NCI-H345 treated with DMSO at 0.1 percent for 48 hours (cell line): Measurements from ENCODE around the gene DISP2.

Experiments
- DNase-seq: peaks from one replicate; lab custom pipeline; 2025; ENCODE audit not compliant: unreplicated experiment; lab: John Stamatoyannopoulos, UW

Gene DISP2

DNA sequence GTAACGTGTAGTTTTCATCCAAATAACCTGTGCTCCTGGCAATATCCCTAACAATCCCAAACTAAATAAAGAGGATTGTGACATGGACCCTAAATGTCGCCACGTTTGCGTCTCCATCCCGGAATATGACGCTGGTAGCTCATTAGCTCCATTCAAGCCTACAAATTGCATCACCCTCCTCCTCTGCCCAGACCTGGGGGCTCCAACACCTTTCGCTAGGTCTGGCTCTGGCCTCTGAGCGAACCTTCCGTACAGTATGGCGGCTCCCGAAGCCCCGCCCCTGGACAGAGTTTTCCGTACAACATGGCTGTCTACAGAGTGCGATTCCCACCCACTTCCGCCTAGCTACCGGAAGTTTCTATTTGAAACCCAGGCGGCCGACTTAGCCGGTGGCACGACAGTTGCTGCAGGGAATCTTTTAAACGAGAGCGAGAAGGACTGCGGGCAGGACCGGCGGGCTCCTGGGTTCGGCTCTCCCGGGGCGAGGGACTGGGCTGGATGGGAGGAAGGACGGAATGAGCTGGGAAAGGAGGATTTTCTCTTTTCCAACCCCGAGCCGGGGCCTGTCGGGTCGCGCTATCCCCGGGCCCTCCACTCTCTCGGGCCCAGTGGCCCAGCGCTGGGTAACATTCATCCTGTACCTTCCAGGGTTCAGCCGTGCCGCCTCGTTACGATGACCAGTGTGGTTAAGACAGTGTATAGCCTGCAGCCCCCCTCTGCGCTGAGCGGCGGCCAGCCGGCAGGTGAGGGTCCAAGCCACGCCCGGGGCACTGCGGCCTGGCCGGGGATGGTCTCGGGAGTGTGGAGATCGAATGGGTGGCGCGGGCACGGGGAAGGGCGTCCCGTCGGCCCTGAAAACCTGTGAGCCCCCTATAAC lies 24.8 kb downstream of the DISP2 start, which contains the start of gene KNSTRN:
KNSTRN (plus strand) TSS at position 142 of the 877 bp plus-strand sequence; CDS start at position 257, 115 bp downstream.
- DNase-seq = peak; percentile 83

DNA sequence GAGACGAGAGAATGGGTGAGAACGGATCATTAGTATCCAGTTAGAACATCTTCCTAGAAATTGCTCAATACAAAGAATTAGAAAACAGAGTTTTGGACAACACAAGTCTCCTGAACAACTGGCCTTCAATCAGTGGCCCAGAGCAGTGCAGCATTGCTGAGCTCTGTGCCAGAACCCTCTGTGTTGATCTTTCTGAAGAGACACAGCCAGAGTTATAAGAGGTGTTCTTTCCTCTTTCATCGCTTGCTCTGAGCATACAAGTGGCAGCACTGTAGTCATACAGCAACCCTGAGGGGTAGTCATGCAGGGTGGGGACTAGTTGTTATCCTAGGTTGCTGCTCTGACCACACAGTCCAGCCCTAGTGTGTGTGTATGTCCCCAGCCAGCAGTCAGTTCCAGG lies 28.5 kb downstream of the DISP2 start:
- DNase-seq = no peak

DNA sequence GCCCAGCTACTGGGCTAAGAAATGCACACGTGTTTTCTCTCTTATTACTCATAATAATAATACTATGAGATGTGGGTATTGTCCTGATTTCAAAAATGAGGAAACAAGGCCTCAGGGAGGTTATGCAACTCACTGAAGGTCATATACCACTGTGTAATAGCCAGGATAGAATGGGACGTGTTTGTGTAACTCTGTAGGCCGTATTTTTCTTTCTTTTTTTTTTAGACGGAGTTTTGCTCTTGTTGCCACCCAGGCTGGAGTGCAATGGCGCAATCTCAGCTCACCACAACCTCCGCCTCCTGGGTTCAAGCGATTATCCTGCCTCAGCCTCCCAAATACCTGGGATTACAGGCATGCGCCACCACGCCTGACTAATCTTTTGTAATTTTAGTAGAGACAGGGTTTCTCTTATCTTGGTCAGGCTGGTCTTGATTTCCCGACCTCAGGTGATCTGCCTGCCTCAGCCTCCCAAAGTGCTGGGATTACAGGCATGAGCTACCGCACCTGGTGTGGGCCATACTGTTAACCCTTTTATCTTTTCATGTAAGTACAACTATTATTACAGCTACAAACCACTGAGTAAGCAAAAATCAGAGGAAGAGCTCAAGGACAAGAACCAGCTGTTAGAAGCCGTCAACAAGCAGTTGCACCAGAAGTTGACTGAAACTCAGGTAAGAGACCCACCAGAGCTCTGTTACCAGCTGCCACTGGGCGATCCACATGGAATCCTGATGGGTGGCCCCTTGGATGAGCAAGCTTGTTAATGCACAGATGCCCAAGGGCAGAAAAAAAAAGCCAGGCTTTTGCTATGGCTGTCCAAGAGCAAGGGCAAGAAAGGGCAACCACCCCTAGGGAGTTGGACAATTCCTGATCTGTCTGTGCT lies 31.2 kb downstream of the DISP2 start:
- DNase-seq = no peak

DNA sequence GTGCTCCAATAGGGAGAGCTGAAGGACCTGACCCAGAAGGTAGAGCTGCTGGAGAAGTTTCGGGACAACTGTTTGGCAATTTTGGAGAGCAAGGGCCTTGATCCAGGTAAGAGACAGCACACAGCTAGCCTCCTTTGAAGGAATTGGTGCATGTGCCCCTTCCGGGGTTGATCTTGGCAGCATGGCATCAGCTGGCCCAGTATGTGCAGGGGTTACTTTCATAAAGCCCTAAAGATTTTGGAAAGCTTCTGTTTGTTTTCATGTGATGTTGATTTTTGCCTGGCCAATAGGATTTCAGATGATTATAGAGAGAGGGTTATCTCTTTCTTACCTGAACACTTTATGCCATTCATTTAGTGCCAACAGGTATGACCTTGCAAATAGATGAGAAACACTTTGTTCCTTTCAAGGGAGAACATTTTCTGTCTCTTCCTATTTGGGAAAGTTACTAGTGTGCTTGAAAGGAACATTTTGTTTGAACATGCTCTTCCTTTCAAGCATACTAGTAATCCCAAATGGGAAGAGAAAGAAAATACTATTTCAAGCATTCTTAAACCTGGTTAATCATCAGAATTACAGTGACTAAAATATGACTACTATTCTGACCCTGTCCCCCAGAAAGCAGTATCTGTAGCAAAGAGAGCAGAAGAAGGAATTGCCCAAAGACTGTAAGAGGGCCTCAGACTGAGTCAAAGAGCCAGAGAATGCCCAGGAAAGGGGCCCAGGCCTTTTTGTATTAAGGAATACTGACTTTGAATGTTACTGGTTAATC lies 32.0 kb downstream of the DISP2 start:
- no peak for DNase-seq

DNA sequence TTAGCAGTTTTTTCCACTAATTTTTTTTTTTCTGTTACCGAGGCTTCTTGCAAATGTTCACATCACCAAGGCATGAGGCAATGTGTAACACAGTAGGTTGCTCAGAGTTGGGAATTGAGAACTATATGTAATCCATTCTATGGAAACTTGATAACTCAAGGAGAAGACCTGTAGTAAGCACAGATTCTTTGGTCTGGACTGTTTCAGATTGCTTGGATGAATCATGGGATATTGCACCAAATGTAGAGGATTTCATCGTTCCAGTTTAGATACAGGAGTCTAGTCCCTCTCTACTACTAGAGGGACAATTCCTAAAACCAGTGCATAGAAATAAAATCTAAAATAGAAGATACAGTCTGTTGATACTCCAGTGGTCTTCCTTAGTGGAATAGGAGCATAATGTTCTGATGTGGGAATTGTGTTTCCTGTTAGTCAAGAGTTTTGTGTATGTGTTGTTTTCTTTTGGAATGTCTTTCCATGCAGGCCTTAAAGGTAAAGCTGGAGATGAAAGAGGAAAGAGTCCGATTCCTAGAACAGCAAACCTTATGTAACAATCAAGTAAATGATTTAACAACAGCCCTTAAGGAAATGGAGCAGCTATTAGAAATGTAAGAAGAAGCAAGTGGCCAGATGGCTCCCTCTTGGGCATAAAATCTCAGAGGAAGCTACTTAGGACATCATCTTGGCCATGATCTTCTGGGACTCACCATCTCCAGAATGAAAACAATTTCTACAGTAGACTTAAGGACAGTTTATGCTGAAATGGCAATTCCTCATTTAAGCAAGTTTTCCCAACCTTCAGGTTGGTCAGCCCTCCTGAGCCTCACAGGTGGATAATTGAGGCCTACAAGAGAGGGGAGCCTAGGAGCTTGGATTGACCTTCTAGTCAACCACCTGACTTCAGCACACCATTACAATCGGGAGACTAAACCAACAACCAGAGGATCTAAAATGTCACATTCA lies 35.2 kb downstream of the DISP2 start:
- DNase-seq = no peak

DNA sequence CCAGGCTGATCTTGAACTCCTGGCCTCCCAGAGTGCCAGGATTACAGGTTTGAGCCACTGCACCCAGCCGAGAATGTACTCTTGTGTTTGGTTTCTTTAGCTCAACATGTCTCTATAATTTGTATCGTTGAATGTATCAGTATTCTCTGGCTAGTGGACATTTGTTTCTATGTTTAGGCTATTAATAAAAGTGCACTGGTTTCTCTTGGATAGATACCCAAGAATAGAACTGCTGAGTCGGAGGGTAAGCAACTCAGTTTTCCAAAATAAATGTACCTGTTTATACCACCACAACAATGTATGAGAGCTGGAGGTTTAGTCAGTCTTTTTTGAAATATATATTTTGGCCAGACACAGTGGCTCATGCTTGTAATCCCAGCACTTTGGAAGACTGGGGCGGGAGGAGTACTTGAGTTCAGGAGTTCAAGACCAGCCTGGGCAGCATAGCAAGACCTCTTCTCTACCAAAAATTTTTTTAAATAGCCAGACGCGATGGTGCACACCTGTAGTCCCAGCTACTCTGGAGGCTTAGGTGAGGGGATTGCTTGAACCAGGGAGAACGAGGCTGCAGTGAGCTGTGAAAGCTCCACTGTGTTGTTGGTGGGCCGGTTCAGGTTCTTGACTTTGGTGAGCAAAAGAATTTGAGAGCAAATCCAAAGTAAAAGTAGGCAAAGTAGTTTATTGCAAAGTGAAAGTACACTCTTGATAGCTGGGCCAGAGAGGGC lies 39.8 kb downstream of the DISP2 start:
- no peak for DNase-seq

DNA sequence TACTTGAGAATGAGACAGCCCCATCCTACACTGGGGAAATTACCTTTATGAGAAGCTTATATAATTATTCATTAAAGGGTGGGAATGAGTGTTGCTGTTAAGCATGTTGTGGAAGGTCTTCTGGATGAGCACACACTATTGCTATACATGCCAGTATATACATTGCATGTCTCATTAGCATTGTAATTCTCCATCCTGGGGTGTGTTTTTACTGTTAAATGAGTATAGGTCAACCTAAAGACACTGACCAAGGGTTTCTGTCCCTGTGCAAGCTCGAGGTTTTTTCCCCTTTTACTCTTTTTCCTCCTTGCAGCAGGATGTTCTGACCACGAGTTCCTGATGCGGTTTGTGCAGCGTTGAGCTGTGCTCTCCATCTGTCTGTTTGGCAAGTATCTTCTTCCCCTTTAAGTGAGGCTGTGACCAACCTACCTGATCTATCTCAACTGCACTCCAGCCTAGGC lies 40.4 kb downstream of the DISP2 start:
- no peak for DNase-seq

DNA sequence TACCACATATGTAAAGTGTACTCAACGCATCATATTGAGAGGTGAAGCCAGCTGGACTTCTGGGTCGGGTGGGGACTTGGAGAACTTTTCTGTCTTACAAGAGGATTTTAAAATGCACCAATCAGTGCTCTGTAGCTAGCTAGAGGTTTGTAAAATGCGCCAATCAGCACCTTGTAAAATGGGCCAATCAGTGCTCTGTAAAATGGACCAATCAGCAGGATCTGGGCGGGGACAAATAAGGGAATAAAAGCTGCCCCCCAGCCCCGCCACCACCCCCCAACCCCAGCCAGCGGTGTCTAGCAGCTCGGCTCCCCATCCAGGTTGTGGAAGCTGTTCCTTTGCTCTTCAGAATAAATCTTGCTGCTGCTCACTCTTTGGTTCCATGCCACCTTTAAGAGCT lies 41.4 kb downstream of the DISP2 start:
- no peak for DNase-seq

DNA sequence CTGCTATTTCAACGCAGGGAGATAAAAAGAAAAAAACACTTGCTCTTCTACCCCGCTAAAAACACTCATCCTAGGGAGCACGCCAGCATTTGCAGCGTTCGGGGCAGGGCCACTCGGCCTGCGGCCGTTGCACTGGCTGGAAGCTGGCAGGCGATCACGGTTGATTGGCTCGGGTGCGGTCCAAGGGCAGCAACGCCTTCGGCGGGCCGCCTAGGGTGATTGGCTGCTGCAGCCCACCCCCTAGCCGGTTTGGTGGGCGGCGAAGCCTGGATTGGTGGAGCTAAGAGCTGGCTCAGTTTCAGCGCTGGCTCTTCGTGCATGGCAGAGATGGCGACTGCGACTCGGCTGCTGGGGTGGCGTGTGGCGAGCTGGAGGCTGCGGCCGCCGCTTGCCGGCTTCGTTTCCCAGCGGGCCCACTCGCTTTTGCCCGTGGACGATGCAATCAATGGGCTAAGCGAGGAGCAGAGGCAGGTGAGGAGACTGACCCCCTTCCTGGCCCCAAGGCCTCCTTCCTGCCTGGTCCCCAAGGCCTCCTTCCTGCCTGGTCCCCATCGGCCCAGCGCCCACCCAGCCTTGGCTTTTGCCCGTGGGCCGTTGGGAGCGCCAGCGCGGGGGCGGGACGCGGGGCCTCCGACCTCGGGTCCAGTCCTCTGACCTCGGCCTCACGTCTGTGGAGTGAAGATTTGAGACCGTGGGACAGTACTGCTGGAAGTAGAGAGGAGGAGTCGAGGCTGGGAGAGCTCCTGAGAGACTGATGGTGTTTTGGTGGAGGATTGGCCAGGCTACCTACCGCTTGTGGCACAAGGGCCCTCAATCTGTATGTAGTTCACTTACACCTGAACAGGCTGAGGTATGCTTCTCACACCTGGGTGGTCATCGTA lies 47.7 kb downstream of the DISP2 start, which contains the start of gene IVD:
IVD (plus strand) TSS at position 295 of the 881 bp plus-strand sequence; CDS start at position 328, 33 bp downstream.
- peak; percentile 62 for DNase-seq

DNA sequence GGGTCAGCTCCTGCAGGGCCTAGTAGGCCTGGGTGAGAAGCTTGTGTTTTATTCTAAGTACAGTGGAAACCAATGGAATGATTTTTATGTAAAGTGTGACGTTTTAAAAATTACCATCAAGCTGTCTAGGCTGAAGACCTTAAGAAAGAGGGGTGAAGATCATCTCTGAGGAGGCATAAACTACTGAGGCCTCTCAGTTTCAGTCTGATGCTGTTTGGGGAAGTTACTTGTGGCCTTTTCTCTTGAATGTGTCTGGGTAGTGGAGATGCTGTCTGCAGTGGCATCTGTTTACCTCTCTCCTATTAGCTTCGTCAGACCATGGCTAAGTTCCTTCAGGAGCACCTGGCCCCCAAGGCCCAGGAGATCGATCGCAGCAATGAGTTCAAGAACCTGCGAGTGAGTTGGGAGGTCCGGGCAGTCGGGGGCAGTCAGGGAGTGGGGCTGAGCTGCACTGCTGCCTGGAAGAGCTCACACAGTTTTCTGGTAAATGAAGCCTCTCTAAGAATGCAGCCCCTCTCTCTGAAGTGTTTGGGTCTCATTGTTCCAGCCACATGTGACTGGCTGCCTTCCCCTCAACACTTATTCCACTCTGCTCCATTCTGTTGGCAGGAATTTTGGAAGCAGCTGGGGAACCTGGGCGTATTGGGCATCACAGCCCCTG lies 49.4 kb downstream of the DISP2 start:
- DNase-seq = no peak

DNA sequence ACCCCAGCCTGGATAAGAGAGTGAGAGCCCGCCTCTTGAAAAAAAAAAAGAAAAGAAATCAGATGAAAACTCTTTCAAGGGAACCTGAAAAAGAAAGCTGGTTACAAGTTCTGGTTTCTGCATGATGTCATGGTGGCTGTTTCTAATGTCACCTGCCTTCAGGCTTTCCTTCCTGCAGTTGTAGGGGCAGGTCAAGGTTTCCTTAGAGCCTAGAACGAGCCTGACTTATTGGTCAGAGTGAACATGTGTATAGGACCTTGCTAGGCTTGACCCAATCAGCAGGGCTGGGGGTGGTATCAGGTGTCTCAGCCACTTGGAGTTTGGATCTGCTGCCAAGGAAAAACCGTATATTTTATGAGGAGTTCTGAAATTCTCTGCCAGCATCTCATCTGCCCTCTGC lies 51.3 kb downstream of the DISP2 start:
- DNase-seq = no peak

DNA sequence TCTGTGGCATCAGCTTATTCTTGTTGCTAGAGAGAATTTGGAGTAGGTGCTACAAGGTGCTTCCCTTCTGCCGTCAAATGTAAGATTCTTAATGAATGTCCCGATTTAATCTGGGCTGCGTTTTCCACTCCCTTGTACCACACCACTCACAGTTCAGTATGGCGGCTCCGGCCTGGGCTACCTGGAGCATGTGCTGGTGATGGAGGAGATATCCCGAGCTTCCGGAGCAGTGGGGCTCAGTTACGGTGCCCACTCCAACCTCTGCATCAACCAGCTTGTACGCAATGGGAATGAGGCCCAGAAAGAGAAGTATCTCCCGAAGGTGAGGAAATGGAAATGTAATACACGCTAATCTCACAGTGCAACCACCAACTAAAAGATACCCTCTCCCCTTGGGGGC lies 52.5 kb downstream of the DISP2 start:
- DNase-seq = no peak

DNA sequence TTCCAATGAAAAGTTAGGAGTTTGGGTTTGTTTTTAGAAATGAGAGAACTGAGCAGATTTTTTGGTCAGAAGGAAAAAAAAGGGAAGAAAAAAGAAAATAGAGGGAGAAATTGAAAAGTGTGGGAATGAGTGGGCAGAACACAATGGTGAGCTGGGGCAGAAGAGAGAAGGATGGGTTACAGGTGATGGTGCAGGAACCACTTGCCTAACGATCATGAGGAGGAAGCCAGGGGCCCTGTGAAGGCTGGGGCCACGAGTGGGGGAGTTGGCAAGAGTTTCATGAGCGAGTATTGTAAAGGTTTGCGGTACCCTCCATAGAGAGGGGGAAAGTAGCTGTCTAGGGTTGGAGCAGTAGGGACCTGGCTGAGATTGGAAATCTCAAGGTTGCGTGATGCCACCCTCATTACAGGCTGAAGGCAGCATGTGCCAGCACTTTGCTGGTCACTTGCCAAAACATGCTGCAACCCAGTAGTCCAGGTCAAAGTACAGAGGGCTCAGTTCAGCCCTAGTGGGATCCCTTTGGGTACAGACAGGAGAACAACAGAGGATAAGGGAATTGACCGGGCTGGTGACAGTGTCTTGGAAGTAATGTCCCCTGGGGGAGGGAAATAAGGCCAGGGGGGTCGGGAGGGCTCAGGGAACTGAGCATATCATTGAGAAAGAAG lies 54.2 kb downstream of the DISP2 start:
- DNase-seq = no peak

DNA sequence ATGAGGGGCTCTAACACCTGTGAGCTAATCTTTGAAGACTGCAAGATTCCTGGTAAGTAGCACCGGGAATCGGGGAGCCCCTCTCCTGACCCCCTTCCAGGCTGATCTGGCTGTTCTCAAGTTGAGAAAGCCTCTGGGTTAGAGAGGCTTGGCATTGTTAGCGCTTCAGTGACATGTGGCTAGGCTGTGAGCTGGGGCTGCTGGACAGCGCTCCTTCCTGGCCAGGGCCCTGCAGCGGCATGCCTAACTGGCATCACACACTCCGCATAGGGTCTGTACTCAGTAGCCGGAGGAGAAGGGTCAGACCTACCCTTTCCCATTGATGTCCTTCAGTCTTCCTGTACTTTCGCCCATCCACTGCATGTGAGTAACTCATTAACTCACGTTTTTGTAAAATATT lies 55.0 kb downstream of the DISP2 start:
- no peak for DNase-seq

DNA sequence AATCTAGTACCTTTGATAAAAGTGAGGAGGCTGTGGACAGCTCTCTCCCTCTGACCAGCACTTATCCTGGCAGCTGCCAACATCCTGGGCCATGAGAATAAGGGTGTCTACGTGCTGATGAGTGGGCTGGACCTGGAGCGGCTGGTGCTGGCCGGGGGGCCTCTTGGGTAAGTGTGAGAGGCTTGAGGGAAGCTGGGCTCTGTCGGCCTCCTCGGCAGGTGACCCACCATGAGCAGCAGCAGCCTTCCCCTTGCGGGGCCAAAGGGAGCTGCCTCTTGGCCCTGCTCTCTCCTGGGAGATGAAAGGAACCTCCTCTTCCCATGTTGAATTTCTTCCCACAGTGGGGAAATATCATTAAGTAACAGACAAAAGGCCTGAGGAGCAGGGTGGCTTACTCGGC lies 56.8 kb downstream of the DISP2 start:
- no peak for DNase-seq

DNA sequence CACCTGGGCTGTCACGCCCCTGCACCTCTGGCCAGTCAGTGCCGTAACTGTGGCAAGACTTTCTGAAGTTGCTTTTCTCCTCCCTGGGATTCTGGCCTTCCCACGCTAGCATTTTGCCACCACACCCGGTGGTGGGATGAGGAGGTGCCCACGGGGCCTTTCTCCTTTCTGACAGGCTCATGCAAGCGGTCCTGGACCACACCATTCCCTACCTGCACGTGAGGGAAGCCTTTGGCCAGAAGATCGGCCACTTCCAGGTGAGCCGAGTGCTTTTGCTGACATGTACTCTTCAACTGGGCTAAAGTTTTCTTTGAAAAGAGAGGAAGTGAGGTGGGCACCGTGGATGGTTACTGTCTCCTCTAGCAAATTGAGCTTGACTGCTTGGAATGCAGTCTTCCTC lies 57.2 kb downstream of the DISP2 start:
- no peak for DNase-seq

DNA sequence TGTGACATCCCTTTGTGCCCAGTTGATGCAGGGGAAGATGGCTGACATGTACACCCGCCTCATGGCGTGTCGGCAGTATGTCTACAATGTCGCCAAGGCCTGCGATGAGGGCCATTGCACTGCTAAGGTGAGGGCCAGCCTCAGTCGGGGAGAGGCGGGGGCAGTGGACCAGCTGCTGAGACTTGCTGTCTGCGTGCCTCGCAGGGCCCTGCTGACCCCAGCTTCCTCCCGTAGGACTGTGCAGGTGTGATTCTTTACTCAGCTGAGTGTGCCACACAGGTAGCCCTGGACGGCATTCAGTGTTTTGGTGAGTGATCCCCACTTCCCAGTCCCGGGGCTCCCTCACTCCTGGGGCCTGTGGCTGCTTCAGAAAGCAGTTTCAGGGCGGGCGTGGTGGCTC lies 58.0 kb downstream of the DISP2 start:
- DNase-seq = no peak
